Thyroid gland (tissue), 4 donors: ENCODE measurements around the gene THOC2.

Experiments
- POLR2A ChIP-seq, 2 donors: fragments of 450-650 bp; IDR thresholded peaks; one replicate each; pipeline ENCODE4 v1.6.1; 2017; ENCODE audit warnings: antibody characterized with exemption in 2 of 2, mild to moderate bottlenecking in 2 of 2, moderate library complexity in 1 of 2
- TF ChIP-seq, protein P1 (sequence below), 6 experiments: fragments of 200-600 bp in 3 of 6; fragments of 450-650 bp in 3 of 6; sonication (generic) in 3 of 6; IDR thresholded peaks; one replicate each; pipeline ENCODE4 v1.5.1; 2016 to 2019; ENCODE audit warnings: antibody characterized with exemption in 6 of 6, mild to moderate bottlenecking in 2 of 6, inconsistent platforms in 1 of 6, moderate library complexity in 1 of 6

DNA sequence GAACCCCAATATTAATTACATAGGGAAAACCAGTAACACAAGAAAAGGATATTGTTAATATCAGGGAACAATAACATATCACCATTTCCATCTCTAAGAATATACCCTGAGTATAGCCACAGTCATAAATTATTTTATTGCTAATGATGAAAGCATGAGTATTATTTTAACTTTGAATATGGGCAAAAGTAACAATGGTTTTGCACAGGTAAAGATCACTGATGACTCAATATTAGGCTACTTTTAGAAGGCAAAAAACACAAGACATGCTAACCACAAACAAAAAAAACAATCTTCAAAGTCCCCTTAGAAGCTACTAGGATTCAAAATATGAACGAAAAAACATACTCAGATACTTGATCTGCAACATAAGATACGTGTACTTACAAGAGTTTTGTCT lies 36.5 kb downstream of the THOC2 start:
- TF ChIP-seq, protein P1, sequence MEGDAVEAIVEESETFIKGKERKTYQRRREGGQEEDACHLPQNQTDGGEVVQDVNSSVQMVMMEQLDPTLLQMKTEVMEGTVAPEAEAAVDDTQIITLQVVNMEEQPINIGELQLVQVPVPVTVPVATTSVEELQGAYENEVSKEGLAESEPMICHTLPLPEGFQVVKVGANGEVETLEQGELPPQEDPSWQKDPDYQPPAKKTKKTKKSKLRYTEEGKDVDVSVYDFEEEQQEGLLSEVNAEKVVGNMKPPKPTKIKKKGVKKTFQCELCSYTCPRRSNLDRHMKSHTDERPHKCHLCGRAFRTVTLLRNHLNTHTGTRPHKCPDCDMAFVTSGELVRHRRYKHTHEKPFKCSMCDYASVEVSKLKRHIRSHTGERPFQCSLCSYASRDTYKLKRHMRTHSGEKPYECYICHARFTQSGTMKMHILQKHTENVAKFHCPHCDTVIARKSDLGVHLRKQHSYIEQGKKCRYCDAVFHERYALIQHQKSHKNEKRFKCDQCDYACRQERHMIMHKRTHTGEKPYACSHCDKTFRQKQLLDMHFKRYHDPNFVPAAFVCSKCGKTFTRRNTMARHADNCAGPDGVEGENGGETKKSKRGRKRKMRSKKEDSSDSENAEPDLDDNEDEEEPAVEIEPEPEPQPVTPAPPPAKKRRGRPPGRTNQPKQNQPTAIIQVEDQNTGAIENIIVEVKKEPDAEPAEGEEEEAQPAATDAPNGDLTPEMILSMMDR (IDR thresholded peaks at IDR 0.05) = no peak
- TF ChIP-seq POLR2A (IDR thresholded peaks at IDR 0.05) = no peak
